DOHH2 (cell line): ENCODE measurements around the gene ANKLE2.

Experiments used
- H3F3A ChIP-seq: fragments of 200-600 bp; sonication (generic), shearing (Covaris generic); 2 replicates; pipeline ENCODE4 v1.6.0; 2016; ENCODE audit warnings: antibody characterized with exemption, mild to moderate bottlenecking; ENCODE audit not compliant: control insufficient read depth, insufficient read depth
- H3K27ac ChIP-seq: fragments of 200-600 bp; sonication (generic); 2 replicates; pipeline ENCODE4 v1.5.1; 2014; ENCODE audit warnings: low read depth, mild to moderate bottlenecking, low read length, moderate library complexity
- H3K27me3 ChIP-seq: fragments of 200-600 bp; sonication (generic); 2 replicates; pipeline ENCODE4 v1.6.1; 2014; ENCODE audit warnings: mild to moderate bottlenecking, low read length, mixed read lengths; ENCODE audit not compliant: control insufficient read depth
- H3K36me3 ChIP-seq: fragments of 200-600 bp; sonication (generic); 2 replicates; pipeline ENCODE4 v1.6.1; 2014; ENCODE audit warnings: mild to moderate bottlenecking, low read length, moderate library complexity, mixed read lengths; ENCODE audit not compliant: control insufficient read depth
- H3K4me1 ChIP-seq: fragments of 200-600 bp; sonication (generic); 2 replicates; pipeline ENCODE4 v1.6.1; 2014; ENCODE audit warnings: mild to moderate bottlenecking, low read length, mixed read lengths; ENCODE audit not compliant: control insufficient read depth
- H3K4me2 ChIP-seq: fragments of 200-600 bp; sonication (generic); 2 replicates; pipeline ENCODE4 v1.6.0; 2014; ENCODE audit warnings: mild to moderate bottlenecking, low read length, moderate library complexity
- H3K4me3 ChIP-seq: fragments of 200-600 bp; sonication (generic); 2 replicates; pipeline ENCODE4 v1.5.1; 2014; ENCODE audit warnings: mild to moderate bottlenecking, low read length, mixed read lengths
- H3K79me2 ChIP-seq: fragments of 200-600 bp; sonication (generic); 2 replicates; pipeline ENCODE4 v1.6.1; 2014; ENCODE audit warnings: mild to moderate bottlenecking, low read length, mixed read lengths; ENCODE audit not compliant: control insufficient read depth
- H3K9me2 ChIP-seq: fragments of 200-600 bp; sonication (generic); replicated peaks from 2 replicates; pipeline ENCODE4 v1.6.1; 2014; ENCODE audit warnings: mild to moderate bottlenecking, low read length, mixed read lengths; ENCODE audit not compliant: control insufficient read depth
- H3K9me3 ChIP-seq: fragments of 200-600 bp; sonication (generic); 2 replicates; pipeline ENCODE4 v1.6.1; 2014; ENCODE audit warnings: antibody characterized with exemption, low read length, mixed read lengths; ENCODE audit not compliant: control insufficient read depth, insufficient read depth
- H4K20me1 ChIP-seq: fragments of 200-600 bp; sonication (generic); 2 replicates; pipeline ENCODE4 v1.6.0; 2014; ENCODE audit warnings: low read depth, mild to moderate bottlenecking, antibody characterized with exemption, low read length, moderate library complexity; ENCODE audit not compliant: control insufficient read depth, insufficient read depth
- CTCF ChIP-seq: fragments of 200-600 bp; sonication (generic); IDR thresholded peaks from one replicate; pipeline ENCODE4 v1.5.1; 2014; ENCODE audit warnings: antibody characterized with exemption, mild to moderate bottlenecking, low read depth, low read length; ENCODE audit not compliant: poor library complexity, severe bottlenecking
- EZH2phosphoT487 ChIP-seq: fragments of 200-600 bp; sonication (generic); IDR thresholded peaks from 2 replicates; pipeline ENCODE4 v1.6.1; 2017; ENCODE audit warnings: borderline replicate concordance, mild to moderate bottlenecking, antibody characterized with exemption, low read length, moderate library complexity, mixed read lengths

ANKLE2 gene

GRCh38 chr12:132748319-132748718, 13.3 kb downstream of the ANKLE2 start:
- Histone ChIP-seq H3K27ac (no peak overlapping the region), H4K20me1 (no peaks in the 10 kb centered on the region; the same call in 1 of the 2 replicates)

GRCh38 chr12:132747896-132748295, 13.7 kb downstream of the ANKLE2 start:
- Histone ChIP-seq H3F3A (no peaks in the 10 kb centered on the region), H3K79me2 (peaks cover 83% of the 10 kb centered on the region), H3K27ac (no peak overlapping the region), H3K36me3 (peaks cover 91% of the 10 kb centered on the region), H3K9me2 (no peaks in the 10 kb centered on the region), H3K4me3 (no peak overlapping the region), H3K27me3 (no peaks in the 10 kb centered on the region), H4K20me1 (no peaks in the 10 kb centered on the region; the same call in 1 of the 2 replicates), H3K4me1 (no peaks in the 10 kb centered on the region), H3K9me3 (no peaks in the 10 kb centered on the region), H3K4me2 (no peak overlapping the region)
- no peak for TF ChIP-seq EZH2phosphoT487
- no peak for TF ChIP-seq CTCF

More at GRCh38 chr12:132748319-132748718, 13.3 kb downstream of the ANKLE2 start:
- Histone ChIP-seq H3K27me3 (no peaks in the 10 kb centered on the region), H3K4me1 (no peaks in the 10 kb centered on the region), H3K4me2 (no peak overlapping the region), H3K9me3 (no peaks in the 10 kb centered on the region), H3K4me3 (no peak overlapping the region), H3K79me2 (peaks cover 83% of the 10 kb centered on the region), H3K9me2 (no peaks in the 10 kb centered on the region), H3F3A (no peaks in the 10 kb centered on the region), H3K36me3 (peaks cover 91% of the 10 kb centered on the region)
- TF ChIP-seq CTCF (no peak), EZH2phosphoT487 (no peak)

DNA sequence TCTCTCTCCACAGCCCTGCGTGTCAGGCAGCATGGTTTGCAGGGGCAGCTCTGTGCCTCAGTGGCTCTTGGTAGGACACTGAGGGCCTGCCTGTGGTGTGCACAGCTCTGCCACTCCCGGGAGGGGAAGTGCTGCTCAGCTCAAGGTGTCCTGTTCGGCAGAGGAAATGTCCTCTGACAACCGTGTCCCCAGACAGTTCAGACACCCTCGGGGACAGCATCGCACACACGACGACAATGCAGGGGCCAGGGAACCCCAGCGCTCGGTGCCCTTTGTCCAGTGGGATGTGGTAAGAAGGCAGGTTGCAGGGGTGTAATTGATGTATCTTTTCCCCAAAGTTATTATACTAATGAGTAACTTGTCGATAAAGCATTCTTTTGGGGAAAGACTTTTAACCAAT, 14.2 kb downstream of the ANKLE2 start:
- no peak overlapping the region for H3K4me2 ChIP-seq
- H3K36me3 ChIP-seq: peaks cover 91% of the 10 kb centered on the region
- H3K79me2 ChIP-seq: peaks cover 83% of the 10 kb centered on the region

More for the DNA sequence above, 14.2 kb downstream of the ANKLE2 start:
- H3K4me1 ChIP-seq: no peaks in the 10 kb centered on the region
- H3K4me3 ChIP-seq: no peak overlapping the region
- TF ChIP-seq CTCF: no peak
- H3K9me2 ChIP-seq: no peaks in the 10 kb centered on the region
- no peak overlapping the region for H3K27ac ChIP-seq
- no peaks in the 10 kb centered on the region for H3F3A ChIP-seq
- peaks cover 3% of the 10 kb centered on the region; the same call in 1 of the 2 replicates for H4K20me1 ChIP-seq
- no peaks in the 10 kb centered on the region for H3K9me3 ChIP-seq
- H3K27me3 ChIP-seq: no peaks in the 10 kb centered on the region
